Lower lobe of right lung (tissue), 2 donors: Measurements from ENCODE around the gene CCK. TPM values are rescaled to one million over a fixed set of nuclear protein-coding genes. Genes with fewer than 3 reads are reported as not detected.

ENCODE experiments used
- ATAC-seq, 2 donors: fragments of 200-7000 bp; cut with Tn5 transposase; one replicate each; pipeline ENCODE4 v1.9.1; 2020 to 2022; ENCODE audit warnings: mild to moderate bottlenecking in 2 of 2, moderate library complexity in 2 of 2
- DNase-seq: peaks from one replicate; pipeline ENCODE4 v3.0.0-alpha.2; 2020
- H3K27ac ChIP-seq: fragments of 200-600 bp; one replicate; pipeline ENCODE4 v1.8.0; 2022
- H3K27me3 ChIP-seq: fragments of 200-600 bp; one replicate; pipeline ENCODE4 v1.8.0; 2022; ENCODE audit warnings: low read depth
- H3K36me3 ChIP-seq: fragments of 200-600 bp; one replicate; pipeline ENCODE4 v1.8.0; 2022; ENCODE audit warnings: mild to moderate bottlenecking
- H3K4me1 ChIP-seq: fragments of 200-600 bp; one replicate; pipeline ENCODE4 v1.8.0; 2022
- H3K4me3 ChIP-seq: fragments of 200-600 bp; one replicate; pipeline ENCODE4 v1.8.0; 2022; ENCODE audit warnings: mild to moderate bottlenecking
- H3K9me3 ChIP-seq: fragments of 200-600 bp; one replicate; pipeline ENCODE4 v1.8.0; 2022
- intact Hi-C: fragments of 100-400 bp; cut with DNase I; formaldehyde crosslinking; loops from one replicate; pipeline ENCODE4 v1.11.0; 2022
- total RNA-seq: library from RNA; stranded (reverse); fragmentation: NEBNext Ultra II Directional; extraction: Animal tissue kit (Norgen Biotek cat#: 25700); gene quantifications from one replicate; pipeline ENCODE4 v1.2.1, GENCODE V29; 2021
- TF ChIP-seq, protein P1 (sequence below): fragments of 200-600 bp; IDR thresholded peaks from one replicate; pipeline ENCODE4 v1.8.0; 2022; ENCODE audit warnings: antibody characterized with exemption, mild to moderate bottlenecking
- donor health status: DM: no; HTN: yes; CAD: no; lungs with severe emphysema.

Gene CCK
- total RNA-seq, 1 donor from 2014 or later = not detected

DNA sequence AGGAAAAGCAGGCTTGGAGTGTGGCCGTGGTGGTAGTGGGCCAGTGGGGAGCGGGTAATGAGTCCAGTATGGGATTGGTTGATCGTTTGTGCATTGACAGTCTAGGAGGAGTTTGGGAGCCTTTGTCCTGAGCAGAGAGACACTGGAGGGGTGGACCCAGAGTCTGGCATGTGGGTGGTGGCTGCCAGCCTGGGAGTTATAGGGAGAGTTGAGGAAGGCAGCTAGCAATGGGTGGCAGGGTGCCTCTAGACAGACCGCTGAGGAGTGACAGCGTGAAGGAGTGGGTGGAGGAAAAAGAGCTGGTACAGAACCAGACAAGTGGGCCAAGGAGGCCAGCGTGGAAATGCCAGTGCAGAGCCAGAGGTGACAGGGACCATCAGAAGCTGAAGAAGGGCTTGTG, 1.9 kb upstream of the CCK start:
- intact Hi-C loops = no loop called here
- Histone ChIP-seq H3K36me3 (no peaks in the 10 kb centered on the region), H3K9me3 (no peaks in the 10 kb centered on the region), H3K4me3 (no peak overlapping the region), H3K27ac (no peak overlapping the region), H3K27me3 (peaks cover 46% of the 10 kb centered on the region), H3K4me1 (peaks cover 16% of the 10 kb centered on the region)
- ATAC-seq (no peak), DNase-seq (no peak)
- TF ChIP-seq, protein P1, sequence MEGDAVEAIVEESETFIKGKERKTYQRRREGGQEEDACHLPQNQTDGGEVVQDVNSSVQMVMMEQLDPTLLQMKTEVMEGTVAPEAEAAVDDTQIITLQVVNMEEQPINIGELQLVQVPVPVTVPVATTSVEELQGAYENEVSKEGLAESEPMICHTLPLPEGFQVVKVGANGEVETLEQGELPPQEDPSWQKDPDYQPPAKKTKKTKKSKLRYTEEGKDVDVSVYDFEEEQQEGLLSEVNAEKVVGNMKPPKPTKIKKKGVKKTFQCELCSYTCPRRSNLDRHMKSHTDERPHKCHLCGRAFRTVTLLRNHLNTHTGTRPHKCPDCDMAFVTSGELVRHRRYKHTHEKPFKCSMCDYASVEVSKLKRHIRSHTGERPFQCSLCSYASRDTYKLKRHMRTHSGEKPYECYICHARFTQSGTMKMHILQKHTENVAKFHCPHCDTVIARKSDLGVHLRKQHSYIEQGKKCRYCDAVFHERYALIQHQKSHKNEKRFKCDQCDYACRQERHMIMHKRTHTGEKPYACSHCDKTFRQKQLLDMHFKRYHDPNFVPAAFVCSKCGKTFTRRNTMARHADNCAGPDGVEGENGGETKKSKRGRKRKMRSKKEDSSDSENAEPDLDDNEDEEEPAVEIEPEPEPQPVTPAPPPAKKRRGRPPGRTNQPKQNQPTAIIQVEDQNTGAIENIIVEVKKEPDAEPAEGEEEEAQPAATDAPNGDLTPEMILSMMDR = no peak

DNA sequence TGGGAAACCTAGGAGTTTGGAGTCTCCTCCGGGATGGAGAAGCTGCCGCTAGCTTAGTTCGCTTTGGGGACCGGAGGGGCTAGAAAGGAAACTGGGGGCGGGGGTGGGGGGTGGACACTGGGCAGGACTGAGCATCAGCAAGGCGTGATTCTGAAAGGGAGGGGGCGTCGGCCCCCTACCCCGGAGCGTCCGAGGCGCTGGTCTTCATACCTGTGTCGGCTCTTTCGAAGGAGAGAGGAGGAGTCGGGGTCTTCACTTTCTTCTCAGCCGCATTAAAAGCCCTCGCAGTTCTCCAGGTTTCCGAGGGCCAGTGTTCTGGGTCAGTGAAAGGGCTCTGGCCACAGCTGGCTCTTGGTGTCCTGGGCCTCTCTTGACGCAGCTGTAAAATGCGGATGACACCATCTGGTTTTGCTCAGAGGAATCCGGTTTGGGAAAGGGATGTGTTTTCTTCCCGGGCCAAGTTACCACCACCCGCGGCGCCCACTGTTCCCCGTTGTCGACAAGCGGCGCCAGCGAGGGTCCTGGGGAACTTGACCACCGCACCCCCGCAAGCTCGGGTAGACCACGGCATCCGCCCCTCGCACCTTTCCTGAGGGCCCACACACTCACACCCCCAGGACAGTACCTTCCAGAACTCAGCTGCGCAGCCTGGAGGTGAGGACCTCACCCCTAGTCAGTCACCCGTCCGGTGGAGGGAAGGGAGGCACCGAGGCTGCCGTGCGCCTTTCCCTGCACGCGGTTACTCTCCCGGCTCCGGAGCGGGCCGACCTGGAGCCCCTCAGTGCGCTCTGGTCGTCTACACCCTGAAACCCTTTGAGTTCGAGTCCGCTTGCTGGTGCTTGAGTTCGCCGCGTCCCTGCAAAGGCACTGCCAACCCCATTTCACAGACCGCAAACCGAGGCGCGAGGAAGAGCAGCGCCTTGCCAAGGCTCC, 660 bp downstream of the CCK start:
- peak; percentile 32 to 46 for ATAC-seq
- no peak for DNase-seq
- Histone ChIP-seq H3K4me1 (peaks cover 16% of the 10 kb centered on the region), H3K36me3 (no peaks in the 10 kb centered on the region), H3K4me3 (no peak overlapping the region), H3K27ac (no peak overlapping the region), H3K9me3 (no peaks in the 10 kb centered on the region), H3K27me3 (peaks cover 71% of the 10 kb centered on the region)
- TF ChIP-seq, protein P1 = no peak
- intact Hi-C loops = no loop called here

DNA sequence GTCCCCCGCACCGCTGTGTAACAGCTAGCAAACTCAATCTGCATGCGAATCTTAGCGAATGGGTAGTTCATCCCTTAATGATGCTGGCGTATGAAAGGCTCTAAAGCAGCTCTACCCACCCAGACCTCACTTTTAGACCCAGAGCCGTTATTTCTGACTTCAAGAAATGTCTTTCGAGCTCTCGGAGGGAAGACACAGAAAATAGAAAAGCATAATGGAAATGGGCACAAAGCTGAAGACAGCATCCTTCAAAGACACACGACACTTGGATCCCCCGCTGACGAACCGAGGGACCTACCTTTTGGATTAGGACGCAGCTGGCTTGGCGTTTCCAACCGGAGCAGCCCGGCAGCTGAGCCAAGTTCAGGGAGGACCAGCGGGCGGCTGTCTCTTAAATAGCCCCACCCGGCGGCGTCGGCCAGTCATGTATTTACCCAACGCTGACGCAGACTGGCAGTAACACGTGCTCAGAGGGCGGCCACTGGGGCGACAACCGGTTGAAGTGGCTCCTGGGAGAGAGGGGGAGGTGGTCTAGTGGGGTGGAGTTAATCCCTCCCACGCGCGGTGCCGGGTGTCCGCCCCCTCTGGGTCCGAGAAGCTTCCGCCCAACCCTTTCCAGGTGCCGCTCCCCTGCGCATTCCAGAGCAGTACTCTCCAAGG, 1.5 kb downstream of the CCK start:
- H3K9me3 ChIP-seq = no peaks in the 10 kb centered on the region
- TF ChIP-seq, protein P1 = no peak
- H3K4me3 ChIP-seq = peak overlapping the region; percentile 28
- ATAC-seq = peak; percentile 87 to 90
- no peak overlapping the region for H3K27ac ChIP-seq
- peaks cover 79% of the 10 kb centered on the region for H3K27me3 ChIP-seq
- intact Hi-C loops = no loop called here
- DNase-seq = peak; percentile 74
- no peaks in the 10 kb centered on the region for H3K36me3 ChIP-seq
- peaks cover 16% of the 10 kb centered on the region for H3K4me1 ChIP-seq

DNA sequence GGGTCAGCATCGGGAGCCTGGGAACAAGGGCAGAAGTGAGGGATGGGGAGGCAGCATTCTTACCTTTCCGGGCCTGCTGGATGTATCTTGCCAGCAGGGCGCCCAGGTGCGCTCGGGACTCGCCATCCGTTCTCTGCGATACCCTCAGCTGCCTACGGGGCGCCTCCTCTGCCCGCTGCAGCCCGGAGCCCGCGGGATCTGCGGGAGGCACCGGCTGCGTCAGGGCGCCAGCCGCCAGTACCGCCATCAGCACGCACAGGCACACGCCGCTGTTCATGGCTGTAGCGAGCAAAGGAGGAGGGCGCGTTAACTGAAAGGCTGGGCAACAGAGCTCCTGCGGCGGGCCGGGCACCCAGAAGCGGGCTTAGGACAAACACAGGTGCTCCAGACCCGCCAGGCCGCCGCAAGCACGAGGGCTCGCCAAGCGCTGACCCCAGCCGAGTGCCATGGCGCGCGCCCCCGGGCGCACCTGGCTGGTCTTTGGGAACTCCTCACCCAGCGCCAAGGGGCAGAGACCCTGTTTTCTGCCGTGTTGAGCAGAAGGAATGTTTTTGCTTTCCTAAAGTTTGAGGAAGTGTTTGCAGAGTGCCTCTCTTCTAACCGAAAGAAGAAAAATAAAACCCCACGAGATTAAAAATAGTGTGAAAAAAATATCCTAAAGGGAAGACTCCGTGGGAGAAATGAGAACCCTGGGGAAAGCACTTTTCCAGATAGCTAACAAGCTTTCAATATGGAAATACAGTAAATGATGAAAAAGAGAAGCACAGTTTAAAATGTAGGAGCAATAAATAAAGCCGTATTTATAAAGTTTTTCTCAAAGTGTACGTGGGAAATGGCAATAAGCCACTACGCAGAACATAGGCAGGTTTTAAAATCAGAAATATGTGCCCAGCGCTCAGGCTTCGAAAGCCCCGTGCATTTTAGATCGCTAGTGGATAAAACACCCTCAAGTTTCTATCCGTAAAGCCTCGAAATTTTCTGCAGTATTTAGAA, 2.3 kb downstream of the CCK start:
- Histone ChIP-seq H3K27ac (no peak overlapping the region), H3K36me3 (no peaks in the 10 kb centered on the region), H3K27me3 (peaks cover 75% of the 10 kb centered on the region), H3K4me3 (peak overlapping the region; percentile 33), H3K4me1 (peaks cover 16% of the 10 kb centered on the region), H3K9me3 (no peaks in the 10 kb centered on the region)
- TF ChIP-seq, protein P1 = no peak
- DNase-seq (no peak), ATAC-seq (peak; percentile 35 to 46)
- intact Hi-C loops = no loop called here

DNA sequence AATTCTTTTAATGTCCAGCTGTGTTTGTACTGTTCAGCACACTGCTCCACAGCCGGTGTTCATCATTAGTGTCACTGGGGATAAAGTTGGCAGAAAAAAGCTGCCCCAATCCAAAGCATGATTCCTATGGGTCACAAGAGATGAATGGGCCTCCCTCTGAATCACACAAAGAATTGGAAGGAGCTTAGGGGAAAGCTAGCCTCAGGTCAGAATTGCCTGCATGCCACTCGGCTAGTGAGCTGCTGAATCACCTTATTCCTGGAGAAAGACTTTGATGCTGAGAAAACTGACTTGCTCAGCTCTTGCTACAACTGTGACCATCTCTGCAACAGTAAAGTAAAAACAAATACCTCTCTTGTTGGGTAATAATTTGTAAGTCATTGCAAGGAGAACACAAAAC, 3.5 kb downstream of the CCK start:
- TF ChIP-seq, protein P1 = no peak
- Histone ChIP-seq H3K4me3 (no peak overlapping the region), H3K27ac (no peak overlapping the region), H3K27me3 (peaks cover 77% of the 10 kb centered on the region), H3K4me1 (peaks cover 16% of the 10 kb centered on the region), H3K9me3 (no peaks in the 10 kb centered on the region), H3K36me3 (no peaks in the 10 kb centered on the region)
- intact Hi-C loops = no loop called here
- no peak for ATAC-seq
- DNase-seq = no peak
